GM19438 (cell line): ENCODE data around the gene CACNA1E.

ENCODE experiments used
- ATAC-seq: cut with Tn5 transposase; IDR thresholded peaks from one replicate; pipeline ENCODE4 v1.9.1; 2021; ENCODE audit warnings: low read depth; ENCODE audit not compliant: unreplicated experiment

CACNA1E gene

DNA sequence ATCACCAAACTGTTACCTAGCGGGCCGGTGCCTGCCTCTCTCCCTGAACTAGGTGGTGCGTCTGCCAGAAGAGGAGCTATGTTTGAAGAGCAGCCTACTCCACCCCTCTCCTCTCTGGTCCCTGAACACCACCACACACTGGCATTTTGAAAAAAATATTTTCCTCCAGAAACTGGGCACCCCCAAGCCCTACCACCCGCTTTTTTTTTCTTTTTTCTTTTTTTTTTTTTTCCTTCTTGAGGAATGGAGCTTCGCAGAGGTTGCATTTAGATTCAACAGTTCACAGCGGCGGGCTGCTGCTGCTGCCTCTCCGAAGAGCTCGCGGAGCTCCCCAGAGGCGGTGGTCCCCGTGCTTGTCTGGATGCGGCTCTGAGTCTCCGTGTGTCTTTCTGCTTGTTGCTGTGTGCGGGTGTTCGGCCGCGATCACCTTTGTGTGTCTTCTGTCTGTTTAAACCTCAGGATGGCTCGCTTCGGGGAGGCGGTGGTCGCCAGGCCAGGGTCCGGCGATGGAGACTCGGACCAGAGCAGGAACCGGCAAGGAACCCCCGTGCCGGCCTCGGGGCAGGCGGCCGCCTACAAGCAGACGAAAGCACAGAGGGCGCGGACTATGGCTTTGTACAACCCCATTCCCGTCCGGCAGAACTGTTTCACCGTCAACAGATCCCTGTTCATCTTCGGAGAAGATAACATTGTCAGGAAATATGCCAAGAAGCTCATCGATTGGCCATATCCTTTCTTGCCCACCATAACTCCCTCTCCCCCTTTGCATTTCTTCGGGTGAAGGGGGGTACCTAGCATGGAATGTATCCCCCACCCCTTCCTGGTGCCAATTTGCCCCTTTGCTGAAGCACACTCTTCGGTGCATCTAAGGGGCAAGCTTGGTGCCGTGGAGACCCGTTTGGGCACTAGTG, at the start of gene CACNA1E:
Gene CACNA1E, plus strand, starts transcription at position 233 of the 911 bp plus-strand sequence. Its CDS starts 228 bp downstream, at position 461.
- ATAC-seq, result no peak

DNA sequence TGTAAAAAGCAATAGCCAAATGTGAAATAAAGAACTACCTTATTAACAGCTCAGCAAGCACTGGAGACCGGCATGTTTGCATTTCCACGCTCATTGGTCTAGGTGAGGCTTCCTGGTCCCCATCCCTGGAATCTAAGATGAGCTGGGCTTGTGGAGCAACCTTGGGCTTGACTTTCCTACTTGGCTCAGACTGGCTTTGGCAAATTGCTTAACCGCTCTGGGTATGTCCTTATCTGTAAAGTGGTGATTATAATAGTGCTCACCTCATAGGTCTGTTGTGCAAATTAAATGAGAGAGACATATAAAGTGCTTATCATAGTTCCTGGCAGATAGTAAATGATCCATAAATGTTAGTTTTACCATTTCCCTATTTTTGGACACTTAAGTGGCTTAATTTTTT, 49.4 kb upstream of the CACNA1E start:
- ATAC-seq, result no peak

DNA sequence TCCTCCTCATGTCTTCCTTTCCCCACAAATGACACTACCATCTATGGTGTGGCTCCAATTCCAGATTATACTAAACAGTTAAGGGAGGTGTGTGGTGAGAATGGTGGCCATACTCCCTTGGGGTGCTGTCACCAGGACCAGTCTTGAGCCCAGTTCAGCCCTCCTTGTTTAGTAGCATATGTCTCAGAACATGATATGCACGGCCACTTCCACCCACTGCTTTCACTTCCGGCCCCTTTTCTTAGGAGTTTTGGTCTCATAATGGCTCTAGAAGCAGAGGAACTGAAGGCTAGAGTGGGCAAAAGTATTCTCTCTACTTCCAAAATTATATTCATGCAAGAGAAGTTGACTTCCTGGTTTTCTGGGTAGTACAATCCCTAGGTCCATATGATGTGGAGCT, 45.3 kb upstream of the CACNA1E start:
- no peak for ATAC-seq

DNA sequence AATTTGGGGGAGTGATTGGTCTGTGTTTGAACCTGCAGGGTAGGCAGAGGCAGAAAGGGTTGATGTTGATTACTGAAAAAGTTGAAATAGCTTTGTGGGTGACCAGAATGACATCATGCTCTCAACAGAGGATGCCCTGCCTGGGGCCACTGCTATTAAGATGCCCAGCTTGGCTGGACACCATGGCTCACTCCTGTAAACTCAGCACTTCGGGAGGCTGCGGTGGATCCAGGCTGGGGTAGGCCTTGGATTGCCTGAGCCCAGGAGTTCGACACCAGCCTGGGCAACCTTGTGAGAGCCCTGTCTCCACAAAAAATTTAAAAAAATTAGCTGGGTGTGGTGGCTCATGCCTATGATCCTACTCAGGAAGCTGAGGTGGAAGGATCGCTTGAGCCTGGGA, 42.8 kb upstream of the CACNA1E start:
- no peak for ATAC-seq

DNA sequence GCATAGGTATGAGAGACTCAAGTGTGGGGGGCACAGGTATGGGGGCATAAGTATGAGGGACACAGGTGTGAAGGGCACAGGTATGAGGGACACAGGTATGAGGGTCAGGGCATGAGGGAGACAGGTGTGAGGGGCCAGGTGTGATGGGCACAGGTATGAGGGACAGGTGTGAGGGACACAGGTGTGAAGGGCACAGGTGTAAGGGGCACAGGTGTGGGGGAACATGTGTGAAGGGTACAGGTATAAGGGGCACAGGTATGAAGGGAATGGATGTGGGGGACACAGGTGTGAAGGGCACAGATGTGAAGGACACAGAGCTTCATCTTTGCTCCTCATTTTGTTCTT, 41.2 kb upstream of the CACNA1E start:
- no peak for ATAC-seq

DNA sequence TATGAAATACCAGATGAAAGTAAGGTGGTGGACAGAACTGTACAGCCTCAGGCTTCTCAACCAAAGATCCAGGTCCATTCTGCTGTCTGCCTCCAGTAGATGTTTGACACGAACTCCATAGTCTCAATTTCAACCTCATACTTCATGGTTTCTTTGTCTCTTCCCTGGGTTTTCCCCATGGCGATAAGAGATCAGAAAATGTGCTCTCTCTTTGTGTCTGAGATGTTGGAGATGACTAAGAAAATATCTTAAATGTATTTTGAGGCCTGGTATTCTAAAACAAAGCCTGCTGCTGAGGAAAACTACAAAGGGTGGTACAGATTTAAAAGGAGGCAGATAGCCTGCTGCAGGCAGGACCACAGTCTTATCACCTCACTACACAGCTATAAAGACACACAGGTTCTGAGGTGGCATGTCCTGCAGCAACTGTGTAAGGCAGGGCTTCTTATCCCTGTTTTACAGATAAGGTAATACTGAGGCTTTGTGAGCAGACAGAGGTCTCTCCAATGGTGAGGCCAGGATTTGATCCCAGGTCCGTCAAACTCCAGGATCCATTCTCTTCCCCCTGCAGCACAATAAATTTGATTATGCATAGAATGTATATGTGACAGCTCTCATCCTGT, 40.0 kb upstream of the CACNA1E start:
- no peak for ATAC-seq

DNA sequence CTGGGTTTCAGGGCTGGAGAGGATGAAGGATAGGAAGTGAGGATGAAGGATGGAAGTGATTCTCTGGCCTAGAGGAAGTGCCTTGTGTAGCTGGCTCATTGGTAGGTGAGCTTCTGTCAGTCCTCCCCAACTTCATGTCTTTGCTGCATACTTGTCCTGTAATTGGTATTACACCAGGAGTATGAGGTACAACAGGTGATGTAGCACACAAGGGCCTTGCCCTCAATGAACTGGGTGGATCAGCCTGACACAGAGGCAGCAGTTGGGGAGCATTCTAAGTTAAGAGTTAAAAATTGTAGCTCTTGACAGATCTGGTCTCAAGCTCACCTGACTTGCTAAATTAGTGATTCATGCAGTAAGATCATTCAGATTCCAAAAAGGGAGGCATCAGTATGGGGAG, 37.9 kb upstream of the CACNA1E start:
- no peak for ATAC-seq

DNA sequence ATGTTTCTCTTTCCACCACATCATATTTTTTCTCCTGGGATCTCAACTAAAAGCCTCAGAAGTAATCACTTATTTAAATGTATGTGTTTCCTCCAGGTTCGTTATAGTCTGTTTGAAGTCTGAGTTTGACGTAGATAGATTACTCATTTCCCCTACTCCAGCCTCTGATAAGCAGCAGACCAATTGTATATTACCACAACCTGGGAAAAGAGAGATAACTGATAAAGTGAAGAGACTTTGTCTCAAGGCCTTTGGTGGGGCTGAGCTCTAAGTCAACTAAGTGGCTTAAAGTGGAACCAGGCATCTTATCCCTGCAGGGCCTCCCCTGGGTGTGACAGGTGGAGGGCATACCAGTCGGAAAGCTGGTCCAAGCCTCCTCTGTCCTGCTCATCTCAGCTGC, 34.9 kb upstream of the CACNA1E start:
- no peak for ATAC-seq

DNA sequence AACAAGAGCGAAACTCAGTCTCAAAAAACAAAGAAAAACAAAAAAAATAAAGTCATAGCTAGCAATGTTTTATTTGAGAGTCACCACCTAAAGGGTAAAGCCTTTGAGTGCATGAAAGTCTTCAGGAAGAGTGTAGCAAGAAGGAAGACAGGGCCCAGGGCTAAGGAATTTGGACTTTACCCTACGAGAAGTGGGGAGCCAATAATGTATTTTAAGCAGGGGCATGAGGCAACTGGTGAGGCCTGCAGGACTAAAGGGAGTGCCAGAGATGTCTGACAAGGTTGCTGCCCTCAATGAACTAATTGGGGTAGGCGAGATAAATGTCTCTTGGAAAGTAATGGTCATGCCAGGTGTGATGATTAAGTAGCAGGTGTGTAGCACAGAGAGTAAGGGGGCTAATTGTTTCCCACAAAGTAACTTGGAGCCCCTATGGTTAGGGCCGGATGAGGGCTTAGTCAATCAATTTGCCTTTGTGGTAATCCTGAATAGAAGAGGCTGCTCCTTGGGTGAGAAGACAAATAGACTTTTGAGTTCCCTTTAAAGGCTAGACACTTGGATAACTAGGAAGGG, 31.6 kb upstream of the CACNA1E start:
- no peak for ATAC-seq

DNA sequence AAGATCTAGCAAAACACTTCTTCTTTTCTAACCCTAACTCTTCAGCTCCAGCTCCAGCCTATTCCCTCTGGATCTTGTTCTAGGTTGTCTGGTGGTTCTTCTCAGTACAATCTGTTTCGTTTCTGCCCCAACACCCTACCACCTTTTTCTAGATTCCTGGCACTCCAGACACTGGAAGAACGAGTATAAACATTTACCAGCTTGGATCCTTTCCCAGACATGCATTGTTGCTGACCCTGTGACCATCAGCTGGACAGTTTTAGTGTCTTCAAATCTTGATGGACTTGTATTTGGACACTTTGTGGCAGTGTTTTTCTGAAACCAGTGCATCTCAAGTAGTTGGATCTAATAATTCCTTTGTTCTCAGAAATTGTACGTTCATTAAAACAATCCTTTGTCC, 30.6 kb upstream of the CACNA1E start:
- no peak for ATAC-seq

DNA sequence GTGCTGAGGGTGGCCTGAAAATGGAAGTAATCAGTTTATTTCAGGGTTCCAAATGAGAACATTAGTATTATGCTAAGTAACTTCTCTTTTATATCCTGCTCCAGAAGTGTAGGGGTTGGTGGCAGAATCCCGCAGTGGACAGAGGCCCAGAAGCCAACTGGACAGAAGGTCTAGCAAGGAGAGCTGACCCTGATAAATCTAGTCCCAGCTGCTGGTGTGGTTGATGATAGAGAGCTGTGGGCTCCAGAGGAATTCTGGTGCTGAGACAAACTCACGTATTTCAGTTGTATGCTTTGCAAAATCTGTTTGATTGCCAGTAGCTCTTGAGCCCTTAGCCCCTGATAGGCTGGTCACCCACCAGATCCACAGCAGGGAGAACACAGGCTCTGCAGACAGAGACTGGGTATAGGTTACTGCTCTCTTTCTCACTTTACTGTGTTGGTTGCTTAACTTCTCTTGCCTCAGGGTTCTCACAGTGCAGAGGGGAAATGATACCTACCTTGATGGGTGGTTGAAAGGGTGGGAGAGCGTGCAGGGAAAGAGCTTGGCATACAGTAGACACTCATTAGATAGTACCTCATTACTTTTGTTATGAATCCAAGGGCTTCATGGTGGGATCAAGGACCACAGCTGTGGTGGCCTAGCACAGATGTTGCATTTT, 29.6 kb upstream of the CACNA1E start:
- no peak for ATAC-seq

DNA sequence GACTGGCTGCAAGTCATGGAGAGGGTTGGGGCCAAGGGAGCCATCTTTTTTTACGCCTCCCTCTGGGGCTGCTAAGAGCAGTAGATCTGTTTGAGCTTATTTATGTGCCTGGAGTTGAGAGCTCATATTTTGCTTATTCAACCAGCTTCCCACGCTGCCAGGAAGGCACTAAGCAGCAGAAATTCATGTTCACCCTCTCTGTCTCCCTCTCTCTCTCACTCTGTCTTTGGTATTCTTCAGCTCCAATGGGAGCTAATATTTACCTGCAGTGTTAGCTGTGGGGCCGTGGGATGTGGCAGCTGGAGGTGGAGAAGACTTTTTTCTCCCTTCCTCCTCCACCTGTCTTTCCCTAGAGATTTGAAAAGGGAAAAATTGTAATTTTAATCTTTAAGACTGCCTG, 26.8 kb upstream of the CACNA1E start:
- ATAC-seq, result no peak

DNA sequence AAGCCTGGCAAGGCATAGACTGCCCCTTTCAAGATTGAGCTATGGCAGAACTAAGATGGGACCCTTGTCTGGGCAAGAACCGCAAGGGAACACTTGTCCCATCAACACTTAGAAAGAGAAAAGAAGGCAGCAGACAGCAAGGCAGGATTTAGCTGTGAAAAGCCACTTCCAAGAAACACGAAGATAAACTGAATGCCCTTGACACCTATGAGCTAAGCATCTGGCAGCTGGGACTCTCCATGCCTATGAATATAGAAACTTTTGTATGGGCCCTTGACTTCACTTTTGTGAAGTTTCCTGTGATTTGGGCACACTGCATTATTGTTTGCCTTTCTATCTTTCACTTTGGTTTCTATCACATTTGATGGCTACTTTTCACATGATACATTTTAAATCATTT, 24.9 kb upstream of the CACNA1E start:
- no peak for ATAC-seq

DNA sequence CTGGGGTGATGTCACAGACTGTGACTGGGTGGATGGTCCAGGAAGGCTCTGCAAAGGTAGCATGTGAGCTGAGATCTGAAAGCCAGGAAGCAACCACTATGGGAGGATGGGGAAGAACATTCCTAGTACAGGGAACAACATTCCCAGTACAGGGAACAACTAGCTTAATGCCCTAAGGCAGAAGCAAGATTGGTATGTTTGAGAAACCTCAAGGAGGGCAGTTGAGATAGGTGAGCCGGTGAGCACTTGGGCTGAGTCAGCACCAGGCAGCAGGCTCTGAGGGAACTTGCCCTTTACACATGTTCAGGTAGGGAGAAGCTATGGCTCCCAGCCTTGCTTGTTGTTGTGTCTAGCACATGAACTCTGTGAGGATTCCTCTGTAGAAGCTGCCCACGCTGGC, 24.2 kb upstream of the CACNA1E start:
- ATAC-seq, result no peak

DNA sequence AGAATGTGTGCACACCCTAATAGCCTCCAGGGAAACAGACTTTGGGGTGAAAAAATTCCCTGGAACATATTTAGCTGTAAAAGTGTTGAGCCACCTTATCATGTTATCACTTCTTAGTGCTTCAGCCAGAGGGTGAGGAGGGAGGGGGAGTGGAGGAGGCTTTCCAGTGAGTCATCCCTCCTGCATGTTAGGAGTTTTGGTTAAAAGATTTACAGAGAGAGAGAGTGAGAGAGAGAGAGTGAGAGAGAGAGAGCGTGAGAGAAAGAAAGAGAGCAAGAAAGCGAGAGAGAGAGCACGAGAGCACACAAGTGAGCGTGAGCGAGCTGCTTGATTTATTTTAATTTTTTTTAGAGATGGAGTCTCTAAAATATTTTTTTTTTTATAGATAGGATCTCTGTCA, 13.5 kb upstream of the CACNA1E start:
- ATAC-seq, result no peak

DNA sequence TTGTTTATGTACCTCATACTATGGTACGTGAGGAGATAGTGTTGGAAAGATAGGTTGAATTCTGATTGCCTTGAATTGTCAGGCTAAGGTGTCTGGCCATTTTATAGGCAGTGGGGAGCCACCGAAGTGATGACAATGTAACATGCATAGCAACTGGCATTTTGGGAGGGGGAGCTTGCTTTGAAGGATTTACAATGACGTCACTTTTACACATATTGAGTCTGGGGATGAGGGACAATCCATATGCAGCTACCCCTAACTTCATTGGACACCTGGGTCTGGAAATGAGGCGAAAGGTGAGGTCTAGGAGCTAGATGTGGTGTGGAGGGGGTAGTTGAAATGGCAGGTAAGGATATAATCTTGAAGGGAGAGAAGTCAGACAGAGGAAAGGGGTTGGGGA, 7.7 kb upstream of the CACNA1E start:
- ATAC-seq, result no peak

DNA sequence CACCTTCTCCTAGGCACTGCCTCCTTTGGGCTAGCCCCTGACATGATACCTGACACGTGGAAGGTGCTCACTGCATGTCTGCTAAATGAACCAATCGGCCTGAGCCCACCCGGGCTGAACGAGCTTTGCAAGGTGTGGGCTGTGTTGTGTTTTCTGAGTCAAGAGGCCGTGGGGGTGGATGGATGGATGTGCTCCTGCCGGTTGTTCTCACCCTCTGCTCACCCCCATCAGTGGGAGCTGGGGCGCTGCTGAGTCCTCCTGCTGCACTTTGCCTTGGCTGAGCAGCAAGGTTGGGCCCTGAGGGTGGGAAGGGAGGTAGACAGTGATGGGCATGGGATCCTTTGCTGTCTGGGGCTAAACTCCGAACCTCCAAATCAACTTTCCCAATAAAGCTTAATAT, 6.7 kb upstream of the CACNA1E start:
- no peak for ATAC-seq

DNA sequence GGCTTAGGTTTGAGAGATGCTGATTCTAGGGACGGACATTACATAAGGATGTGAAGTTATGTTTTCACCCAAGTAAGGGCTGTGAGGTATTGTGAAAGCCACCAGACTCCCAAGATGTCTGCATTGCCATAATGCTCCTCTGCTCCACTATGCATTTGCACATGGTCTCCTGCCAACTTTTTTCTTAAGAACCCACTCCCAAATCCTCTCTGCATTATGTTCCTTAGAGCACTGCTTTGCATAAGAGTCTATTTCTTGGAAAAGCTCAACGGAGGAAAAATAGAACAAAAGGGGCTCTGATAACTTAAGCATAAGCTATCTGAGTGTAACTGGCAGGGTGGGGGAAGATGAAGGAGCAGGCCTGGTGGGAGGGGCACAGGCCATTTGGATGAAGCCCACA, 5.0 kb upstream of the CACNA1E start:
- no peak for ATAC-seq

DNA sequence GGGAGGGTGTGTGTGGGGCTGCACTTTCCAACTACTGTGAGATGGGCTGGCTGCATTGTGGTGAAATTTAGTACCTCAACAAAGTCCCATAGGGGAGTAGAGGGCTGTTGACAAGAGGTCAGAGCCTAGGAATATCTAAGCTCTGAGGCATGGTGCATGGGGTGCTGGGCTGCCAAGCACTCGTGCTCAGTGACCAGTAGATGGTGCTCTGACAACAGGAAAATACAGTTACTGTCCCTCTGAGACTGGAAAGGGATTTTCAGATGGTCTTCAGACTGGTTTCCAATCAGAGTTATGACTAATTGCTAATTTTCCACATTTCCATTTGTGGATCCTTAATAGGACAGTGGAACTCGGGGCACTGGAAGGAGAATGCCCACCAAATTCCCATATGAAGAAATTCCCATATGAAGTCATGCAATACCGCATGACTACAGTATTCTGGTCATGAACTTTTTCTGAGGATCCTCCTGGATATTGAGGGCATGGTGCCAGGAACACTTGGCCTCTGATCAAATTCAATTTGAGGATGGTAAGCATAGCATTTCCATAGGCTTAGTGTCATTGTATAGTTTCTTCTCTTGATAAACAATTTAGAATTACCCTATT, 4.1 kb upstream of the CACNA1E start:
- peak; percentile 53 for ATAC-seq

DNA sequence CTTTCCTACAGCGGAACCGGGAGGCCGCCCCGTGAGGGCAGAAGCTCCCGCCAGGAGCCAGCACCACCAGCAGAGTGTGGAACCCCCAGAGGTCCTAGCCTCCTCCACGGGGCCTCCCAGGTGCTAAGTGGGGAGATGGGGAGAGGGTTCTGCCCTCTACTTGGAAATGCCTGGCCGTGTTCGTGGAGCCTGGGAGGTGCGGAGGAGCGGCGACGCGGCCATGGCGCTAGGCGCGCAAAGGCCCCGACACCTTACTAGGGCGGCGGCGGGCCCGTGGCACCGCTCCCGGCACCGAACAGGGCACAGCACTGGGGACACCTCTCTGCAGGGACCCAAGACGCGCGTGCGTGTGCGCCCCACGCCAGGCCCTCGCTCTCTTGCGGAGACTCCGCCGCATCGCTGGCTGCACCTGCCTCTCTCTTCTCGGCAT, 1.3 kb upstream of the CACNA1E start:
- no peak for ATAC-seq
